ENCODE results near the gene GGT1. TPM values are rescaled to one million over a fixed set of nuclear protein-coding genes. Genes with fewer than 3 reads are reported as not detected.
"Not testable (repeated sequence)": the region's sequence is repeated elsewhere in the genome, so short reads cannot be mapped to it uniquely, and the experiment has no call there.

Gene GGT1
- total RNA-seq, result 1 to 10 TPM in 2 of 4 donors, not detected in 2; 4.1 to 9.6 TPM

DNA sequence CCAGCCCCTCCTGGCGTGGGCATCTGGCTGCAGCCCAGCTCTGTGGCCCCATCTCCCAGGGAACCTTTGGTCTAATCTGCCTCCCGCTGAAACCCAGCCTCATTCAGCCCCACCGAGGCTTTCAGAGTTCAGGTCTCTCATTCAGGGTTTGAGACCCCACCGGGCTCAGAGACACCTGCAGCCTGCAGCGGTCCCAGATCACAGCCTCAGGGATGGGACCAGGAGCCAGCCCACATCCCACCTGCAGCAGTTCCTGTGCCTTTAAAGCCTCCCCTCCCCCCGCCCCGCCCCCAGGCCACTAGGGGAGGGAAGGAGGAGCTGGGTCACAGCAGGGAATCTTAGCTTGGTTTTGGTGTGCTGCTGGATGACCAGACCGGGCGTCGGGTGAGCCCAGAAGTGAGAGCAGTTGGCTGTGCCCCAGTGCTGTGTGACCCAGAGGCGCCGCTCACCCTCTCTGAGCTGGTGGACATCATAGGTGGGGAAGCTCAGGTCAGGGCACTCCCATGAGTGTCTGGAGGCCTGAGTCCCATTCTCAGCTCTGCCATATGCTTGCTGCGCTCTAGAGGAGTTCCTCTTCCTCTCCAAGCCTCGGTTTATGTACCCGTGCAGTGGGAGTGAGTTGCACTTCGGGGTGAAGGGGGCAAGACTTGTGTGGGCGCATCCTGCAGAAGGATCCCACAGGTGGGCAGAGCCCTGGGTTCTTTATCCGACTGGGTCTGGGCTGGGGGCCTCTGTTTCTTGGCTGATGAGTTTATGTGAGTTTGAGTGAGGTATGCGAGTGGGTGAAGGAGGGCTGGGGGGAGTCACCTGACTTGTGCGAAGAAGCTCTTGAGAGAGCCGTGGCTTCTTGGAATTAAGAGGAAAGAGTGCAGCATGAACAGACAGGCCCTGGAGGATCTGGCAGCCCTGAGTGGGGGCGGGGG lies at the start of gene GGT1:
Gene GGT1, plus strand, starts transcription at position 347 of the 923 bp plus-strand sequence. CDS start 7,889 bp downstream, outside the sequence.
- H3K9me3 ChIP-seq; H3K4me3 ChIP-seq; H3K27ac ChIP-seq; intact Hi-C loops (cut with DNase I; ENCODE audit: low total_unique reads); DNase-seq; H3K27me3 ChIP-seq; H3K4me1 ChIP-seq; H3K36me3 ChIP-seq: not testable (repeated sequence)

GRCh38 chr22:24553597-24554312 lies 49.2 kb upstream of the GGT1 start:
- TF ChIP-seq CTCF (IDR thresholded peaks at IDR 0.05), result no peak
- no peak for TF ChIP-seq POLR2A (IDR thresholded peaks at IDR 0.05)
- intact Hi-C loops (cut with DNase I; ENCODE audit: low total_unique reads), result no loop called here

DNA sequence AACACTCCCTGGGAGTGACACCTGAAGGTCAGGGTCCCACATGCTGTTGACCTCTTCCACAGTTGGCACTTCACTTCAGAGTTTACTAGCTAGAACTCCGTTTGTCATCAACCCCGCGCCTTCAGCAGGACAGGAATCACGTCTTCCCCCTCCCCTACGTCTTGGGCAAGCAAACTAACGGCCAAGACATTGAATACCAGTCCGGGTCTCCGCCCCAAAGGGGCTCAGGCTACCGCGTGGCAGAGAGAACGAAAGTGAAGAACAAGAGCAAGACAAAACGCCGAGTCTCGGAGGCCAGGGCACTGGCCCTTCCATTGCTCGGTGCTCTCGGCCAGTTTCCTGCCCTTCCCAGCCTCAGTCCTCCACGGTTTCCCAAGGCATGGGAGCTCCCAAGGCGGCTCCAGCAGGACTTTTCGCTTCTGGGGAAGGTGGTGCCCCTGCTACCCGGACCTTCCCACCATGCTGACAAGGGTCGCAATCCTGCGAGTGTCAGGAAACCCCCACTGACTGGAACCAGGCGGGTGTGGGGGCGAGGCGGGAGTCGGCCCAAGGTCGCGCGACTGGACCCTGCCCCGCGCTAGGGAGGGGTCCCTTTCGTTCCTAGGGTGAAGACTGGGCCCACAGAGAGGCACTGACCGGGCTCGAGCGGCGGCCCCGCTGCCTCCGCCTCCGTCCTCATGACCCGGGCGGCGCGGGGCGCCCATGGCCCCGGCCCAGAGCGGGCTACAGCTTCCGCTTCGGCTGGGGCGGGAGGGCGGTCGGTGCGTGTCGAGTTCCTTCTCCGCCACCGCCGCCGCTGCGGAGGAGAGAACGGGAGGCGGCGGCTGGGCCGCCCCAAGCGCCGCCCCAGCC lies 48.5 kb upstream of the GGT1 start, which contains the start of gene GUCD1:
Gene GUCD1, minus strand, starts transcription at position 826 of the 852 bp plus-strand sequence. Its CDS starts 147 bp downstream, at position 679.
- Histone ChIP-seq H3K36me3 (no peaks in the 10 kb centered on the region), H3K4me3 (peak within 1 kb of the TSS; percentile 83 to 88), H3K27me3 (no peaks in the 10 kb centered on the region), H3K4me1 (peaks cover 5 to 14% of the 10 kb centered on the region in 2 donors), H3K9me3 (no peaks in the 10 kb centered on the region), H3K27ac (peak within 1 kb of the TSS; percentile 98 to 99)
- TF ChIP-seq POLR2A (IDR thresholded peaks at IDR 0.05), result peak; percentile 48 to 82
- no peak for TF ChIP-seq CTCF (IDR thresholded peaks at IDR 0.05)
- intact Hi-C loops (cut with DNase I; ENCODE audit: low total_unique reads), result no loop called here
- DNase-seq, result no peak

More at GRCh38 chr22:24553597-24554312, 49.2 kb upstream of the GGT1 start:
- no peaks in the 10 kb centered on the region for H3K9me3 ChIP-seq
- H3K36me3 ChIP-seq, result no peaks in the 10 kb centered on the region
- peak overlapping the region; percentile 83 to 88 for H3K4me3 ChIP-seq
- DNase-seq, result peak in 1 of 2 donors; percentile 20
- H3K27me3 ChIP-seq, result no peaks in the 10 kb centered on the region
- peaks cover 5 to 14% of the 10 kb centered on the region in 2 donors for H3K4me1 ChIP-seq
- peak overlapping the region; percentile 82 to 99 for H3K27ac ChIP-seq

DNA sequence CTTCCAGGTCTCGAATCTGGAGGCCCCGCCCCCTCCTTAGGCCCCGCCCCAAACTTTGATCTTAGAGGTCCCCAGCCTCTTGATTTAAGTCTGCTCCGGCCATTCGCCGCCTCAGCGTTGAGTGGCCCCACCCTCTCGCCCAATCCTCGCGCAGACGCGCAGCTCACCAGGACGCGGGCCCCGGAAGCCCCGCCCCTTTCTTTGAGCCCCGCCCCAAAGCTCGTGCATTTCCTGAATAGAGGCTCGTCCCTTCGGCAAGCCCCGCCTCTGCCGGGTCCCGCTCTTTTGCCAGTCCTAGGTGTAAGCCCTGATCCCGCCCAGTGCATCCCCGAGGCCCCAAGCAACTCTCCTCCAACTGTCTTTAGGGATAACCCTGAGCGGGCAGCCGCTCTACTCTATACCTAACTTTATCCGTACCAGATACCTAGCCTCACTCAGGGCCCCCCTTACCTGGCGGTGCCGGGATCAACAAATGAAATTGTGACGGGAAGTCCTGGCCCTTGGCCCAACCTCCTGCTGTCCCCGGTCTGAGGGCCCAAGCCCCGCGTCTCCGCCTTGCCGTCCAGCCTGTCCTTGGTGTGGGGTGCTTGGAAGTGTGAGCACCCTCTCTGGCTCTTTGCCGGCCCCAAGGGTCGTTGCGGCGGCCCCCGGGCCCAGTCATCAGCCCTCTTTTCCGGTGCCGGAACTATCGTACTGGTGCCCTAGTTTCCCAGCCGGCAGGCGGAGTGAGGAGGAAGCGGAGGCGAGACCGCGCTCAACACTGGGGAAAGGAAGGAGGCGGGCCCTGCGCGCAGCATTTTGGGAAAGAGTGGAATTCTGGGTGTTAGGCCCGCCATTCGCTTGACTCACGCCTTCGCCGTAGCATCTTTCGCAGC lies 47.6 kb upstream of the GGT1 start, which contains the start of gene SNRPD3:
Gene SNRPD3, plus strand, starts transcription at position 835 of the 875 bp plus-strand sequence. CDS start 1,676 bp downstream, outside the sequence.
- intact Hi-C loops (cut with DNase I; ENCODE audit: low total_unique reads), result no loop called here
- peak; percentile 100 for DNase-seq
- H3K4me1 ChIP-seq, result peaks cover 5 to 14% of the 10 kb centered on the region in 2 donors
- no peaks in the 10 kb centered on the region for H3K9me3 ChIP-seq
- peak within 1 kb of the TSS; percentile 83 to 88 for H3K4me3 ChIP-seq
- H3K27ac ChIP-seq, result peak within 1 kb of the TSS; percentile 98 to 99
- TF ChIP-seq POLR2A (IDR thresholded peaks at IDR 0.05) (peak; percentile 52 to 63), CTCF (IDR thresholded peaks at IDR 0.05) (peak in 3 of 4 experiments; percentile 24 to 54 (median 41))
- no peaks in the 10 kb centered on the region for H3K36me3 ChIP-seq
- no peaks in the 10 kb centered on the region for H3K27me3 ChIP-seq
